T-helper 17 cell (primary cell): ENCODE results near the gene GJB3. TPM values are rescaled to one million over a fixed set of nuclear protein-coding genes. Genes with fewer than 3 reads are reported as not detected.
"Not testable (repeated sequence)": the region's sequence is repeated elsewhere in the genome, so short reads cannot be mapped to it uniquely, and the experiment has no call there.

Experiments used
- ATAC-seq: fragments of 150-1000 bp; cut with Tn5 transposase; 2 replicates; pipeline ENCODE4 v1.10.0; 2021; ENCODE audit warnings: mild to moderate bottlenecking, moderate library complexity
- DNase-seq, 3 donors: peaks; one replicate each; pipeline versions ENCODE4 v3.0.0 to v3.0.0-alpha.2; 2020 to 2021
- H3K9me3 ChIP-seq: one replicate; pipeline ENCODE4 v1.7.0; 2013; ENCODE audit warnings: low read length, mild to moderate bottlenecking; ENCODE audit not compliant: control insufficient read depth, poor library complexity, severe bottlenecking
- H3K27ac Mint-ChIP-seq: one replicate; pipeline ENCODE4 v1.8.0; 2022; ENCODE audit warnings: mild to moderate bottlenecking, moderate library complexity, mixed read lengths
- H3K27me3 Mint-ChIP-seq: one replicate; pipeline ENCODE4 v1.8.0; 2022; ENCODE audit warnings: mixed read lengths
- H3K36me3 Mint-ChIP-seq: one replicate; pipeline ENCODE4 v1.8.0; 2022; ENCODE audit warnings: low read depth, mixed read lengths
- H3K4me1 Mint-ChIP-seq: one replicate; pipeline ENCODE4 v1.8.0; 2022; ENCODE audit warnings: mild to moderate bottlenecking, mixed read lengths
- H3K4me3 Mint-ChIP-seq: one replicate; pipeline ENCODE4 v1.8.0; 2022; ENCODE audit warnings: mild to moderate bottlenecking, moderate library complexity, mixed read lengths
- total RNA-seq, 4 donors: library from RNA in 2 of 4; stranded (reverse) in 2 of 4; gene quantifications; one replicate each; pipeline ENCODE4 v1.2.3 and lab custom pipeline; 2022 to 2026

The GJB3 gene
- total RNA-seq, 2 donors from 2014 or later = not detected

- H3K36me3 Mint-ChIP-seq = no peaks in the 10 kb centered on the region
- H3K27me3 Mint-ChIP-seq = peaks cover 20% of the 10 kb centered on the region
- H3K27ac Mint-ChIP-seq = no peak overlapping the region
- ATAC-seq (no peak), DNase-seq (no peak)
- no peaks in the 10 kb centered on the region for H3K9me3 ChIP-seq
- peaks cover 5% of the 10 kb centered on the region for H3K4me1 Mint-ChIP-seq
- H3K4me3 Mint-ChIP-seq = no peak overlapping the region
These were observed 16.0 kb downstream of the GJB3 start for GRCh38 chr1:34796990-34797389.

- Mint-ChIP-seq H3K4me3 (no peak overlapping the region), H3K27ac (no peak overlapping the region), H3K36me3 (no peaks in the 10 kb centered on the region), H3K4me1 (peaks cover 2% of the 10 kb centered on the region), H3K27me3 (no peaks in the 10 kb centered on the region)
- no peaks in the 10 kb centered on the region for H3K9me3 ChIP-seq
- no peak for DNase-seq
- ATAC-seq = no peak
These were observed 19.2 kb downstream of the GJB3 start for GRCh38 chr1:34800214-34800613.

DNA sequence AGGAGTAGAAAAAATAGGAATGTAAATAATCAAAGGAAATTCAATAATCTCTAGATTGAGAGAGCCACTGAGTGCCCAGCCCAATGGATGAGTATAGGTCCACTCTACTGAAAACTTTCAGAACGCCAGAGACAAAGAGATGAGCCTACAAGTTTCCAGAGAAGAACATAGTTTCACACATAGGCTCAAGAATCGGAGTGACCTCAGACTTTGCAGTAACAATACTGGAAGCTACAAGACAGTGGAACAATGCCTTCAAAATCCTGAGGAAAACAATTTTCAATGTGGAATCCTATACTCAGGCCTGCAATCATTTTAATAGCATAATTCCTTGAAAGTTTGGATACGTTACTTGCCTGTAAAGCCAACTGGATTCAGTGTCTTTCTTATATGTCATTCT lies 22.8 kb downstream of the GJB3 start:
- Mint-ChIP-seq H3K27me3 (no peaks in the 10 kb centered on the region), H3K36me3 (no peaks in the 10 kb centered on the region), H3K4me3 (no peak overlapping the region), H3K27ac (no peak overlapping the region), H3K4me1 (peaks cover 2% of the 10 kb centered on the region)
- ATAC-seq = no peak
- no peaks in the 10 kb centered on the region for H3K9me3 ChIP-seq
- no peak for DNase-seq

GRCh38 chr1:34806396-34806795 lies 25.4 kb downstream of the GJB3 start:
- H3K9me3 ChIP-seq = no peaks in the 10 kb centered on the region
- Mint-ChIP-seq H3K27me3 (no peaks in the 10 kb centered on the region), H3K27ac (no peak overlapping the region), H3K36me3 (peaks cover 3% of the 10 kb centered on the region), H3K4me3 (no peak overlapping the region), H3K4me1 (no peaks in the 10 kb centered on the region)
- DNase-seq (no peak), ATAC-seq (no peak)

- ATAC-seq (no peak), DNase-seq (no peak)
- H3K27ac Mint-ChIP-seq = no peak overlapping the region
- no peak overlapping the region for H3K4me3 Mint-ChIP-seq
- no peaks in the 10 kb centered on the region for H3K4me1 Mint-ChIP-seq
- peaks cover 3% of the 10 kb centered on the region for H3K36me3 Mint-ChIP-seq
- no peaks in the 10 kb centered on the region for H3K27me3 Mint-ChIP-seq
- no peaks in the 10 kb centered on the region for H3K9me3 ChIP-seq
These were observed 27.2 kb downstream of the GJB3 start for GRCh38 chr1:34808051-34808810.

GRCh38 chr1:34810781-34811180 lies 29.8 kb downstream of the GJB3 start:
- H3K4me3 Mint-ChIP-seq, H3K27me3 Mint-ChIP-seq, H3K9me3 ChIP-seq, H3K4me1 Mint-ChIP-seq, ATAC-seq, DNase-seq, H3K27ac Mint-ChIP-seq, H3K36me3 Mint-ChIP-seq: not testable (repeated sequence)

- no peak for ATAC-seq
- Mint-ChIP-seq H3K27ac (no peak overlapping the region), H3K4me3 (no peak overlapping the region), H3K36me3 (peaks cover 3% of the 10 kb centered on the region), H3K27me3 (no peaks in the 10 kb centered on the region), H3K4me1 (peaks cover 2% of the 10 kb centered on the region)
- H3K9me3 ChIP-seq = no peaks in the 10 kb centered on the region
- no peak for DNase-seq
These were observed 35.3 kb downstream of the GJB3 start for GRCh38 chr1:34816332-34816731.

- H3K9me3 ChIP-seq = no peaks in the 10 kb centered on the region
- H3K4me1 Mint-ChIP-seq = peaks cover 2% of the 10 kb centered on the region
- ATAC-seq = no peak
- no peak overlapping the region for H3K27ac Mint-ChIP-seq
- DNase-seq = no peak
- H3K27me3 Mint-ChIP-seq = no peaks in the 10 kb centered on the region
- H3K4me3 Mint-ChIP-seq = no peak overlapping the region
- peaks cover 3% of the 10 kb centered on the region for H3K36me3 Mint-ChIP-seq
These were observed 35.8 kb downstream of the GJB3 start for GRCh38 chr1:34816778-34817177.

DNA sequence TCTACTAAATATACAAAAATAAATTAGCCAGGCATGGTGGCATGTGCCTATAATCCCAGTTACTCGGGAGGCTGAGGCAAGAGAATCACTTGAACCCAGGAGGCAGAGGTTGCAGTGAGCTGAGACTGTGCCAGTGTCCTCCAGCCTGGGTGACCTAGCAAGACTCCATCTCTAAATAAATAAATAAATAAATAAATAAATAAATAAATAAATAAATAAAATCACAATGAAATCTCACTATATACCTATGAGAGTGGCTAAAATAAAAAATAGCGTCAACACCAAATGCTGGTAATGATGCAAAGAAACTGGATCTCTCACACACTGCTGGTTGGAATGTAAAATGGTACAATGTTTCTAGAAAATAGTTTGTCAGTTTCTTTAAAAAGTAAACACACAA lies 37.8 kb downstream of the GJB3 start:
- DNase-seq, H3K9me3 ChIP-seq, H3K27me3 Mint-ChIP-seq, H3K27ac Mint-ChIP-seq, H3K4me1 Mint-ChIP-seq, H3K36me3 Mint-ChIP-seq, ATAC-seq, H3K4me3 Mint-ChIP-seq: not testable (repeated sequence)

GRCh38 chr1:34822202-34822601 lies 41.2 kb downstream of the GJB3 start:
- H3K9me3 ChIP-seq = no peaks in the 10 kb centered on the region
- no peaks in the 10 kb centered on the region for H3K27me3 Mint-ChIP-seq
- no peak for ATAC-seq
- H3K36me3 Mint-ChIP-seq = no peaks in the 10 kb centered on the region
- H3K27ac Mint-ChIP-seq = no peak overlapping the region
- peaks cover 2% of the 10 kb centered on the region for H3K4me1 Mint-ChIP-seq
- no peak for DNase-seq
- H3K4me3 Mint-ChIP-seq = no peak overlapping the region

DNA sequence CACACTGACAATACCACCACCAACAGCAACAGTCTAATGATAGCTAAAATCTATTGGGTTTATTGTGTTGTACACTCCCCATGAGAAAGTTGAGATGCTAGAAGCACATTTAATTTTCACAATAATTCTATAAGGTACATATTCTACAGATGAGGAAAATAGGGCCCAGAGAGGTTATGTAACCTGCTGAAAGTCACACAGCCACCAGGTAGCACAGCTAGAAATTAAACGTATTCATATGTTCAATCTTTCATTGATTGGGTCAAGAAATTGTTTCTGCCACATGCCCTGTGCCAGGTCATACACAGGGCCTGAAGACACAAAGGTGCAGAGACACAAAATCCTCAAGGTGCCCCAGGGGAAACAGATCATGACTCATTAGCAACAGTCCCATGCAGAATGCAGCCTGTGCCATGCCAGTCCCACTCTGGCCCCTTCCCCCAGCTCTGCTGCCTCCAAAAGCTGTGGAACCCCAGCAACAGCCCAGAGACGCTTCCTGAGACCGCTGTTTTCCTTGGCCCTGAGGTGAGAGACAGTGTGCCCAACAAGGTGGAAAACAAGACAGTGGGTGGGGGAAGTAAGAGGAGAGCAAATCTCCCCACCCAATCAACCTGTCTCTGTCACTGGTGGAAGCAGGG lies 43.9 kb downstream of the GJB3 start:
- H3K27ac Mint-ChIP-seq = no peak overlapping the region
- ATAC-seq (no peak), DNase-seq (no peak)
- no peaks in the 10 kb centered on the region for H3K27me3 Mint-ChIP-seq
- peaks cover 8% of the 10 kb centered on the region for H3K4me1 Mint-ChIP-seq
- H3K4me3 Mint-ChIP-seq = no peak overlapping the region
- no peaks in the 10 kb centered on the region for H3K36me3 Mint-ChIP-seq
- no peaks in the 10 kb centered on the region for H3K9me3 ChIP-seq

DNA sequence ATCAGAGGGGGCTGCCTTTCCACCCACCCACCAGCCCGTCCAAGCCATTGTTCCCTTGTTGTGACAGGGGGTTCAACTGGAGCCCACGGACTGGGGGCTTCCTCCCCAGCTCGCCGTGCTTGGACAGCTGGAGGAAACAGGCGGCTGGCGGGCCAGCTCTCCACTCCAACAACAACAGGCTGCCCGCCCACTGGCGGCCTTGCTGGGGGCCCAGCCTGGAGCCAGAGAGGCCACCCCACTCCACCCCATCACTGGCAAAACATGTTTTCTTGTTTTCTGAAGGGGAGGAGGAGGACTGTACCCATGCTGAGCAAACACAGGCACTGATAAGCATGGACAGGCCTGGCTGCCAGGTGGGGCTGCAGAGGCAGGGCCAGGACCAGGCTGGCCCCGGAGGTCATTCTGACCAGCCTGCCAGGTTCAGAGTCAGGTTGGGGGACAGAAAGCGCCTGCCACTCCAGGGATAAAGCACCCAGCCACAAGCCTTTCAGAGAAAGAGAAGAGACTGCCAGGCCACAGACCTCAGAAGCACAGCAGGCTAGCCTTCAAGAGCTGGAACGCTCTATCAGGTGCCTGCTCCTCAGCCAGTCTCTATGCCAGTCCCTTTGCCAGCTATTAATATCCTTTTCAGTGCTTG lies 44.6 kb downstream of the GJB3 start:
- Mint-ChIP-seq H3K4me3 (no peak overlapping the region), H3K27me3 (no peaks in the 10 kb centered on the region), H3K27ac (no peak overlapping the region), H3K36me3 (no peaks in the 10 kb centered on the region), H3K4me1 (peaks cover 8% of the 10 kb centered on the region)
- DNase-seq (no peak), ATAC-seq (no peak)
- H3K9me3 ChIP-seq = no peaks in the 10 kb centered on the region

DNA sequence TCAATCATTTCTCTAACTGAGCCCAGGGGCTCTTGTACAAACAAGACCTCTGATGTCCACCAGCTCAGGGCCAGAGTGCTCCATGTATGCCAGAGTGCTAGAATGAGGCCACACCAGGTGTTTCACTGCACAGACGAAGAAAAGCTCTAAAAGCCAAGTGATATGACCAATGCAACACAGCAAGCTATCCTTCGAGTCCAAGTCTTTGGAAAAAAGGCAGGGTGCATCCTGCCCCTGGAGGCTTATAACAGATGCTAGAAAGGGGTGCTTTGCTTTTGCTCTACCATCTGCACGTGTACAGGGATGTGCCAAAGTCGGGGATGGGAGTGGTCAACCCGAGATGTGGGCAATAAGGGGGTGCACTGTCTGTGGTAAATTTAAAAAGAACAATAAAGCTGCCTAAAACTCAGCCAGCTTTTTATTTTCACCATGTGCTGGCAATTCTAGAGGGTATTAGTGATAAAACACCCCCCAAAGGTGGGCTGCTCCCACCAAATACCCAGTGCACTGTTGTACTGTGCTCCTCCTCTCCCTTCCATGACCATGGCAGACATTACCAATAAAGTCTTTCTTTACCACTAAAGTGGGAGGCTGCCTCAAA lies 46.4 kb downstream of the GJB3 start:
- H3K36me3 Mint-ChIP-seq = peaks cover 1% of the 10 kb centered on the region
- H3K9me3 ChIP-seq = no peaks in the 10 kb centered on the region
- no peak overlapping the region for H3K4me3 Mint-ChIP-seq
- no peak for DNase-seq
- H3K27ac Mint-ChIP-seq = no peak overlapping the region
- peaks cover 9% of the 10 kb centered on the region for H3K4me1 Mint-ChIP-seq
- no peak for ATAC-seq
- H3K27me3 Mint-ChIP-seq = no peaks in the 10 kb centered on the region
